ENCODE measurements around the gene ROBO3. TPM values are rescaled to one million over a fixed set of nuclear protein-coding genes. Genes with fewer than 3 reads are reported as not detected.

Gene ROBO3
- total RNA-seq, 4 donors from 2014 or later: 5.6 to 38.6 (median 17.0) TPM

- H3K9me3 ChIP-seq: no peaks in the 10 kb centered on the region
- no peak for DNase-seq
- no peak for TF ChIP-seq CTCF (IDR thresholded peaks at IDR 0.05)
- TF ChIP-seq EP300 (IDR thresholded peaks at IDR 0.05; ENCODE audit: low read depth): no peak
- TF ChIP-seq POLR2AphosphoS5 (IDR thresholded peaks at IDR 0.05): no peak
- no peak for TF ChIP-seq POLR2A (IDR thresholded peaks at IDR 0.05)
- H3K27ac ChIP-seq: no peak overlapping the region
- peaks cover 4 to 10% (median 7%) of the 10 kb centered on the region in 4 donors for H3K4me1 ChIP-seq
- no peaks in the 10 kb centered on the region for H3K36me3 ChIP-seq
- in situ Hi-C loops (cut with MboI; ENCODE audit: low pct_ligation_motif_present in 1 of 4, low pct_unique_long_range_greater_than_20kb in 1 of 4, low sequenced_read_pairs in 3 of 4): loop anchor here in 1 of 4 donors (25.0 kb wide), 1 partner anchor 447 kb away; the partner anchor contains the start of gene OR8B4
- no peak overlapping the region for H3K4me3 ChIP-seq
- H3K27me3 ChIP-seq: peaks cover 90% of the 10 kb centered on the region
- 73 to 87% methylated on average over 2 of the region's 2 CpGs for WGBS, 2 donors (ENCODE audit: low coverage in 1 of 2)
- intact Hi-C loops (cut with DNase I; ENCODE audit: low total_unique reads): no loop called here
Measured at GRCh38 chr11:124859171-124859570, 6.1 kb upstream of the ROBO3 start.

GRCh38 chr11:124861670-124862069 lies 3.6 kb upstream of the ROBO3 start:
- peaks cover 93% of the 10 kb centered on the region for H3K27me3 ChIP-seq
- no peaks in the 10 kb centered on the region for H3K36me3 ChIP-seq
- TF ChIP-seq POLR2A (IDR thresholded peaks at IDR 0.05) (no peak), EP300 (IDR thresholded peaks at IDR 0.05; ENCODE audit: low read depth) (no peak), POLR2AphosphoS5 (IDR thresholded peaks at IDR 0.05) (no peak), CTCF (IDR thresholded peaks at IDR 0.05) (no peak)
- no peak for DNase-seq
- in situ Hi-C loops (cut with MboI; ENCODE audit: low pct_ligation_motif_present in 1 of 4, low pct_unique_long_range_greater_than_20kb in 1 of 4, low sequenced_read_pairs in 3 of 4): loop anchor here in 1 of 4 donors (25.0 kb wide), 1 partner anchor 449 kb away; the partner anchor contains the start of gene OR8B4
- peaks cover 12 to 30% (median 22%) of the 10 kb centered on the region in 4 donors for H3K4me1 ChIP-seq
- H3K27ac ChIP-seq: no peak overlapping the region
- no peak overlapping the region for H3K4me3 ChIP-seq
- intact Hi-C loops (cut with DNase I; ENCODE audit: low total_unique reads): loop anchor here (10.0 kb wide), 1 partner anchor 197 kb away; no protein-coding TSS in a partner anchor
- 37% methylated on average over 4 of the region's 4 CpGs; no CpG with 5 or more reads in 1 of the 2 donors for WGBS, 2 donors (ENCODE audit: low coverage in 1 of 2)
- no peaks in the 10 kb centered on the region for H3K9me3 ChIP-seq

- H3K27ac ChIP-seq: no peak overlapping the region
- peak overlapping the region in 2 of 4 donors; percentile 5 to 28 for H3K4me3 ChIP-seq
- no peak for TF ChIP-seq CTCF (IDR thresholded peaks at IDR 0.05)
- no peak for TF ChIP-seq POLR2AphosphoS5 (IDR thresholded peaks at IDR 0.05)
- no peak for TF ChIP-seq POLR2A (IDR thresholded peaks at IDR 0.05)
- TF ChIP-seq EP300 (IDR thresholded peaks at IDR 0.05; ENCODE audit: low read depth): no peak
- in situ Hi-C loops (cut with MboI; ENCODE audit: low pct_ligation_motif_present in 1 of 4, low pct_unique_long_range_greater_than_20kb in 1 of 4, low sequenced_read_pairs in 3 of 4) (loop anchor here in 1 of 4 donors (25.0 kb wide), 1 partner anchor 451 kb away; the partner anchor contains the start of gene OR8B4), intact Hi-C loops (cut with DNase I; ENCODE audit: low total_unique reads) (loop anchor here (10.0 kb wide), 1 partner anchor 198 kb away; no protein-coding TSS in a partner anchor)
- peaks cover 98% of the 10 kb centered on the region for H3K27me3 ChIP-seq
- peaks cover 12 to 40% (median 22%) of the 10 kb centered on the region in 4 donors for H3K4me1 ChIP-seq
- H3K9me3 ChIP-seq: no peaks in the 10 kb centered on the region
- 4 to 8% methylated on average over 4 to 28 of the region's 31 CpGs for WGBS, 2 donors (ENCODE audit: low coverage in 1 of 2)
- no peak for DNase-seq
- H3K36me3 ChIP-seq: no peaks in the 10 kb centered on the region
Measured at GRCh38 chr11:124863137-124863825, 2.0 kb upstream of the ROBO3 start.

GRCh38 chr11:124863826-124864165 lies 1.4 kb upstream of the ROBO3 start:
- H3K4me3 ChIP-seq: no peak overlapping the region
- no peaks in the 10 kb centered on the region for H3K36me3 ChIP-seq
- 7% methylated on average over 9 of the region's 9 CpGs; no CpG with 5 or more reads in 1 of the 2 donors for WGBS, 2 donors (ENCODE audit: low coverage in 1 of 2)
- no peak overlapping the region for H3K27ac ChIP-seq
- H3K9me3 ChIP-seq: no peaks in the 10 kb centered on the region
- no peak for DNase-seq
- in situ Hi-C loops (cut with MboI; ENCODE audit: low pct_ligation_motif_present in 1 of 4, low pct_unique_long_range_greater_than_20kb in 1 of 4, low sequenced_read_pairs in 3 of 4) (loop anchor here in 1 of 4 donors (25.0 kb wide), 1 partner anchor 451 kb away; the partner anchor contains the start of gene OR8B4), intact Hi-C loops (cut with DNase I; ENCODE audit: low total_unique reads) (loop anchor here (10.0 kb wide), 1 partner anchor 199 kb away; no protein-coding TSS in a partner anchor)
- peaks cover 12 to 42% (median 22%) of the 10 kb centered on the region in 4 donors for H3K4me1 ChIP-seq
- H3K27me3 ChIP-seq: peaks cover 99% of the 10 kb centered on the region
- no peak for TF ChIP-seq POLR2AphosphoS5 (IDR thresholded peaks at IDR 0.05)
- TF ChIP-seq POLR2A (IDR thresholded peaks at IDR 0.05): no peak
- TF ChIP-seq CTCF (IDR thresholded peaks at IDR 0.05): no peak
- no peak for TF ChIP-seq EP300 (IDR thresholded peaks at IDR 0.05; ENCODE audit: low read depth)

Data from transverse colon (tissue), 4 donors.